ENCODE measurements around the gene DNAJC7. TPM values are rescaled to one million over a fixed set of nuclear protein-coding genes. Genes with fewer than 3 reads are reported as not detected.

The DNAJC7 gene
- total RNA-seq, 1 experiment from 2014 or later: 72.0 TPM

- DNase-seq (ENCODE audit: low read depth, low spot score) (no peak), ATAC-seq (no peak; the same call in 1 of the 2 replicates)
- Histone ChIP-seq H3K27ac (ENCODE audit: low read length) (no peak overlapping the region), H3K9me3 (ENCODE audit: control insufficient read depth, insufficient read depth, low read depth, low read length) (no peaks in the 10 kb centered on the region), H3K4me3 (ENCODE audit: low read depth in 2 of 2, low read length in 2 of 2) (no peak overlapping the region), H3K27me3 (ENCODE audit: control insufficient read depth, insufficient read depth, low read length) (no peaks in the 10 kb centered on the region), H3K4me1 (ENCODE audit: control insufficient read depth, insufficient read depth, low read length) (no peaks in the 10 kb centered on the region), H3K36me3 (ENCODE audit: control insufficient read depth, insufficient read depth, low read length) (no peaks in the 10 kb centered on the region)
- CTCF ChIA-PET: no interaction called here
- intact Hi-C loops (cut with micrococcal nuclease; ENCODE audit: unreplicated experiment) (no loop called here), in situ Hi-C loops (cut with HindIII; ENCODE audit: low pct_unique_long_range_greater_than_20kb, low sequenced_read_pairs) (no loop called here)
- no TSS peak for BruUV-seq (replicated peaks)
- POLR2A ChIA-PET: interaction anchor here (0.6 kb wide), 1 partner anchor 44 kb away, joined by 3 read pairs; no protein-coding TSS in a partner anchor
- TF ChIP-seq, protein P1, sequence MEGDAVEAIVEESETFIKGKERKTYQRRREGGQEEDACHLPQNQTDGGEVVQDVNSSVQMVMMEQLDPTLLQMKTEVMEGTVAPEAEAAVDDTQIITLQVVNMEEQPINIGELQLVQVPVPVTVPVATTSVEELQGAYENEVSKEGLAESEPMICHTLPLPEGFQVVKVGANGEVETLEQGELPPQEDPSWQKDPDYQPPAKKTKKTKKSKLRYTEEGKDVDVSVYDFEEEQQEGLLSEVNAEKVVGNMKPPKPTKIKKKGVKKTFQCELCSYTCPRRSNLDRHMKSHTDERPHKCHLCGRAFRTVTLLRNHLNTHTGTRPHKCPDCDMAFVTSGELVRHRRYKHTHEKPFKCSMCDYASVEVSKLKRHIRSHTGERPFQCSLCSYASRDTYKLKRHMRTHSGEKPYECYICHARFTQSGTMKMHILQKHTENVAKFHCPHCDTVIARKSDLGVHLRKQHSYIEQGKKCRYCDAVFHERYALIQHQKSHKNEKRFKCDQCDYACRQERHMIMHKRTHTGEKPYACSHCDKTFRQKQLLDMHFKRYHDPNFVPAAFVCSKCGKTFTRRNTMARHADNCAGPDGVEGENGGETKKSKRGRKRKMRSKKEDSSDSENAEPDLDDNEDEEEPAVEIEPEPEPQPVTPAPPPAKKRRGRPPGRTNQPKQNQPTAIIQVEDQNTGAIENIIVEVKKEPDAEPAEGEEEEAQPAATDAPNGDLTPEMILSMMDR (IDR thresholded peaks at IDR 0.05): no peak
- TF ChIP-seq POLR2AphosphoS5 (IDR thresholded peaks at IDR 0.05; ENCODE audit: low read depth, low read length) (no peak), REST (IDR thresholded peaks at IDR 0.05; ENCODE audit: insufficient read depth in 1 of 2, low read depth in 2 of 2, low read length in 1 of 2) (no peak), SIN3A (IDR thresholded peaks at IDR 0.05; ENCODE audit: borderline replicate concordance, insufficient read depth, low read depth, low read length) (no peak), TCF7L2 (IDR thresholded peaks at IDR 0.05; ENCODE audit: low read depth, low read length) (no peak)
Measured at GRCh38 chr17:42039794-42040763, 22.8 kb upstream of the DNAJC7 start.

- ATAC-seq (no peak), DNase-seq (ENCODE audit: low read depth, low spot score) (no peak)
- no peak for TF ChIP-seq REST (IDR thresholded peaks at IDR 0.05; ENCODE audit: insufficient read depth in 1 of 2, low read depth in 2 of 2, low read length in 1 of 2)
- no peak for TF ChIP-seq SIN3A (IDR thresholded peaks at IDR 0.05; ENCODE audit: borderline replicate concordance, insufficient read depth, low read depth, low read length)
- no peak for TF ChIP-seq POLR2AphosphoS5 (IDR thresholded peaks at IDR 0.05; ENCODE audit: low read depth, low read length)
- TF ChIP-seq, protein P1 (IDR thresholded peaks at IDR 0.05): no peak
- TF ChIP-seq TCF7L2 (IDR thresholded peaks at IDR 0.05; ENCODE audit: low read depth, low read length): no peak
- Histone ChIP-seq H3K4me1 (ENCODE audit: control insufficient read depth, insufficient read depth, low read length) (no peaks in the 10 kb centered on the region), H3K36me3 (ENCODE audit: control insufficient read depth, insufficient read depth, low read length) (no peaks in the 10 kb centered on the region), H3K4me3 (ENCODE audit: low read depth in 2 of 2, low read length in 2 of 2) (no peak overlapping the region), H3K27ac (ENCODE audit: low read length) (no peak overlapping the region), H3K9me3 (ENCODE audit: control insufficient read depth, insufficient read depth, low read depth, low read length) (no peaks in the 10 kb centered on the region), H3K27me3 (ENCODE audit: control insufficient read depth, insufficient read depth, low read length) (no peaks in the 10 kb centered on the region)
- BruUV-seq (replicated peaks): no TSS peak
- in situ Hi-C loops (cut with HindIII; ENCODE audit: low pct_unique_long_range_greater_than_20kb, low sequenced_read_pairs): no loop called here
- ChIA-PET POLR2A (no interaction called here), CTCF (interaction anchor here (0.5 kb wide), 1 partner anchor 519 kb away, joined by 3 read pairs; no protein-coding TSS in a partner anchor)
- intact Hi-C loops (cut with micrococcal nuclease; ENCODE audit: unreplicated experiment): no loop called here
Measured at GRCh38 chr17:42038221-42038973, 21.2 kb upstream of the DNAJC7 start.
